ENCODE data around the gene NOC2L.

NOC2L gene

GRCh38 chr1:975896-976683 lies 17.0 kb upstream of the NOC2L start:
- in situ Hi-C loops (cut with MboI; ENCODE audit: low sequenced_read_pairs) = no loop called here

DNA sequence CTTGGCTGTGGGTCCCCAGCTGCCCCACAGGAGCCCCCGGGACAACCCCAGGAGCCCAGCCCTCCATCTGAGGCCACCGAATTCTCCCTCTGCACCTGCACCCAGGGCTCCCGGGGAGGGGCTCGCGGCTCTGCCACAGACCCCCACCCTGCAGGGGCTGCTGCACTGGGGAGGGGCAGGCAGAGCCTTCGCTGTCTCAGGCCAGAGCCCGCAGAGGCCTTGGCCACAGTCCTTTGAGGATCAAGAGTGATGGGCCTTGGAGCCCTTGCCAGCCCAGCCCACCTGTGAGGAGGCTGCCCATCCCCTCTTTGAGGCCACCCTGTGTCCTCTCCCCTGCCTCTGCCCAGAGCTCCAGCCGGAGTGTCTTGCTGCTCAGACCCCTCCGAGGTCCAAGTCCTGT lies 16.3 kb upstream of the NOC2L start:
- in situ Hi-C loops (cut with MboI; ENCODE audit: low sequenced_read_pairs) = no loop called here

- in situ Hi-C loops (cut with MboI; ENCODE audit: low sequenced_read_pairs) = no loop called here
Measured at GRCh38 chr1:974687-975328, 15.8 kb upstream of the NOC2L start.

DNA sequence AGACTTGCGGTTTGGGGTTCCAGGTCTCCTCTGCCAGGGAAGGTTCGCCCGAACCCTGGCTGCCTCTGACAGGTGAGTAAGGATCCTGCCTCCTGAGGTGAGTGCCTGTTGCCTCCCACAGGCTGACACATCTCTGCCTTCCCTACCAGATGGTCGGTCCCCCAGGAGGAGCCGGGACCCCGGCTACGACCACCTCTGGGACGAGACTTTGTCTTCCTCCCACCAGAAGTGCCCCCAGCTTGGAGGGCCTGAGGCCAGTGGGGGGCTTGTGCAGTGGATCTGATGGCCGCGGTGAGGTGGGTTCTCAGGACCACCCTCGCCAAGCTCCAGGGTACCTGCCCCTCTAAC lies 15.2 kb upstream of the NOC2L start:
- in situ Hi-C loops (cut with MboI; ENCODE audit: low sequenced_read_pairs) = no loop called here

DNA sequence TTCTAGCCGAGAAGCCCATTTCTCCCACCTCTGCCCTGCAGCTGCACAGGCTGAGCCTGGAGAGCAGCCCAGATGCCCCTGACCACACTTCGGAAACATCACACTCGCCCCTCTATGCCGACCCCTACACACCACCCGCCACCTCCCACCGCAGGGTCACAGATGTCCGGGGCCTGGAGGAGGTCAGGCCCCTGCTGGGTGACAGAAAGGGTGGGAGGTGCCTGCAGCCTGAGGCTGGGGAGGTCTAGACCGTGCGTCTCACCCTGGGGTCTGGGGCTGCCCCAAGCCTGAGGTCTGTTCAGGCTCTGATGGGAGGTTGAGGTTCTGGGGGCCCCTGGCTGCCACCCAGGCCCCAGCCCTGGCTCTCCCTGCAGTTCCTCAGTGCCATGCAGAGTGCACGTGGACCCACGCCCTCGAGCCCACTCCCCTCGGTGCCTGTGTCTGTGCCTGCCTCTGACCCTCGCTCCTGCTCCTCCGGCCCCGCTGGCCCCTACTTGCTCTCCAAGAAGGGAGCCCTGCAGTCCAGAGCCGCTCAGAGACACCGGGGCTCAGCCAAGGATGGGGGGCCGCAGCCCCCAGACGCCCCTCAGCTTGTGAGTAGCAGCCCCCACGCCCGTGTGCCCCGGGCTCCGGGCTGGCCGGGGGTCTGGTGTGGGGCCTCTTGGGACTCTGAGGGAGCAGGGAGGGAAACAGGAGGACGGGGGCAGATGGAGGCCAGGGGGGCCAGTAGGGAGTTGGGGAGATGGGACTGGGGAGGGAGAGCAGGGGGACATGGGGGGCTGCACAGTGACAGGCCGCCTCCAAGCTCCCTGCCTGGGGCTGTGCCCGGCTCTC lies 14.6 kb upstream of the NOC2L start:
- in situ Hi-C loops (cut with MboI; ENCODE audit: low sequenced_read_pairs) = no loop called here

GRCh38 chr1:972726-973458 lies 13.8 kb upstream of the NOC2L start:
- in situ Hi-C loops (cut with MboI; ENCODE audit: low sequenced_read_pairs) = no loop called here

DNA sequence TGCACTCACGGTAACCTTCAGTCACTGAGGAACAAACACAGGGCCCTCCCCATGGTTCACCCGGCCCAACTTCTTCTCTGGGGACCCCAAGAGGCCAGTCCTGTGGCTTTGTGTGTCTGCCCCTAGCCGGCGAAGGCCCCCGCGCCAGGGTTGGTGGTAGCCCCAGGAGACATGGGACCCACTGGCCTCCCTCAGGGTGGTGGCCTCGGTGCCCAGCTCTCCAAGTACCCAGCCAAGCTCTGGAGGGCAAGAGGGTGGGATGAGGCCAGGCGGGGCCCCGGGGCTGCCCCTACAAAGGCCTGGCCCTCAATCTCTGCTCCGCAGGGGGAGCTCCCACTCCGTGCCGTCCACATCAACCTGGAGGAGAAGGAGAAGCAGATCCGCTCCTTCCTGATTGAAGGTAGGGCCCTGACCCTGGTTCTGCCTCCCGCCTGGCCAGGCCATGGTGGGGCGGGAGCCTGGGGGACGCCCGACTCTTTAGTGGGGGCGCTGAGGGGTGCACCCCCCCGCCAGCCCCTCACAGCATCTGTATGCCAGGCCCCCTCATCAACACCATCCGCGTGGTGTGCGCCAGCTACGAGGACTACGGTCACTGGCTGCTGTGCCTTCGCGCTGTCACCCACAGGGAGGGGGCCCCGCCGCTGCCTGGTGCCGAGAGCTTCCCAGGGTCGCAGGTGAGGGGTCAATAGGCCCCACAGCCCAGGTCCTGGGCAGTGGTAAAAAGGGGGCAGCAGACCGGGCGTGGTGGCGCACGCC lies 12.9 kb upstream of the NOC2L start:
- in situ Hi-C loops (cut with MboI; ENCODE audit: low sequenced_read_pairs) = no loop called here

- in situ Hi-C loops (cut with MboI; ENCODE audit: low sequenced_read_pairs) = no loop called here
Measured at GRCh38 chr1:970973-971730, 12.1 kb upstream of the NOC2L start.

GRCh38 chr1:970242-970972 lies 11.4 kb upstream of the NOC2L start:
- in situ Hi-C loops (cut with MboI; ENCODE audit: low sequenced_read_pairs) = no loop called here

DNA sequence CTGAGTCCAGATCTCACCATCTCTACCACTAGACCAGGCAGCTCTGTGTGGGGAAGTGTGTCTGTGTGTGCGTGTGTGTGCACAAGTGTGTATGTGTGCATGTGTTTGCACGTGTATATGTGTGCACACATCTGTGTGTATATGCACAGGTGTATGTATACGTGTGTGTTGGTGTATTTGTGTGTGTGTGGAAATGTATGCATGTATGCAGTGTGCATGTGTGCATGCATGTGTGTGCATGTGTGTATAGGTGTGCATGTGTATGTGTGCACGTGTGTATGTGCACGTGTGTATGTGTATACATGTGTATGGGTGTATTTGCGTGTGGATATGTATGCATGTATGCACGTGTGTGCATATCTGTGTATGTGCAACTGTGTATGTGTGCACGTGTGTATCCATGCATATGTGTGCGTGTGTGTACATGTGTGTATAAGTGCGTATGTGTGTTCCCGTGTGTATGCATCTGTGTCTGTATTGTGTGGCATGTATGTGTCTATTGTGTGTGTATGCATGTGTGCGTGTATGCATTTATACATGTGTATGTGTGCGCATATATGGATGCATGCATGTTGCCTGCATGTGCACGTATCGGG lies 10.3 kb upstream of the NOC2L start:
- in situ Hi-C loops (cut with MboI; ENCODE audit: low sequenced_read_pairs) = no loop called here

- in situ Hi-C loops (cut with MboI; ENCODE audit: low sequenced_read_pairs) = no loop called here
Measured at GRCh38 chr1:967466-968343, 8.6 kb upstream of the NOC2L start.

- in situ Hi-C loops (cut with MboI; ENCODE audit: low sequenced_read_pairs) = no loop called here
Measured at GRCh38 chr1:966704-967300, 7.7 kb upstream of the NOC2L start.

DNA sequence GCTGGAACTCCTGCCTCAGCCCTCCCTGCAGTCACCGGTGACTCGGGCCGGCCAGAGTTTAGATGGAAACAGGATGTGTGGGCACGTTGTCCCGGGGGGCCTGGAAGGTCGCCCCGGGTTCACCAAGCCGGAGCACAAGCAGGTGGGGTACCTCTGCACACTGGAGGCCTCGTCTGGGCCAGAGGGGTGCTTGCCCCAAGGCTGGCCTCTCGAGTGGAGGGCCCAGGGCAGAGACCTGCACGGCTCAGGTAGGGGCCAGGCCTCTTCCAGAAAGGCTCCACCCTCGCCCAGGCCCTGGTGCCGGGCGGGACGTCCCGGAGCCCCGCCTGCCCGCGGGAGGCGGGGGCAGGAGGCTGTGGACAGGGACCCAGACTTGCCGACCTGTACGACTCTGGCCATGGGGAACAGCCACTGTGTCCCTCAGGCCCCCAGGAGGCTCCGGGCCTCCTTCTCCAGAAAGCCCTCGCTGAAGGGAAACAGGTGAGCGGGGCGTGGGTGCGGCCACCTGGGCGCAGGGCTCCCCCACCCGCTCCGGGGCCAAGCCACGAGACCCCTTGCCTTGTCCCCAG lies 7.2 kb upstream of the NOC2L start, which contains the start of gene PLEKHN1:
Gene PLEKHN1, plus strand, starts transcription at position 348 of the 569 bp plus-strand sequence. Its CDS starts 50 bp downstream, at position 398.
- in situ Hi-C loops (cut with MboI; ENCODE audit: low sequenced_read_pairs) = no loop called here

GRCh38 chr1:965526-966134 lies 6.6 kb upstream of the NOC2L start:
- in situ Hi-C loops (cut with MboI; ENCODE audit: low sequenced_read_pairs) = no loop called here

DNA sequence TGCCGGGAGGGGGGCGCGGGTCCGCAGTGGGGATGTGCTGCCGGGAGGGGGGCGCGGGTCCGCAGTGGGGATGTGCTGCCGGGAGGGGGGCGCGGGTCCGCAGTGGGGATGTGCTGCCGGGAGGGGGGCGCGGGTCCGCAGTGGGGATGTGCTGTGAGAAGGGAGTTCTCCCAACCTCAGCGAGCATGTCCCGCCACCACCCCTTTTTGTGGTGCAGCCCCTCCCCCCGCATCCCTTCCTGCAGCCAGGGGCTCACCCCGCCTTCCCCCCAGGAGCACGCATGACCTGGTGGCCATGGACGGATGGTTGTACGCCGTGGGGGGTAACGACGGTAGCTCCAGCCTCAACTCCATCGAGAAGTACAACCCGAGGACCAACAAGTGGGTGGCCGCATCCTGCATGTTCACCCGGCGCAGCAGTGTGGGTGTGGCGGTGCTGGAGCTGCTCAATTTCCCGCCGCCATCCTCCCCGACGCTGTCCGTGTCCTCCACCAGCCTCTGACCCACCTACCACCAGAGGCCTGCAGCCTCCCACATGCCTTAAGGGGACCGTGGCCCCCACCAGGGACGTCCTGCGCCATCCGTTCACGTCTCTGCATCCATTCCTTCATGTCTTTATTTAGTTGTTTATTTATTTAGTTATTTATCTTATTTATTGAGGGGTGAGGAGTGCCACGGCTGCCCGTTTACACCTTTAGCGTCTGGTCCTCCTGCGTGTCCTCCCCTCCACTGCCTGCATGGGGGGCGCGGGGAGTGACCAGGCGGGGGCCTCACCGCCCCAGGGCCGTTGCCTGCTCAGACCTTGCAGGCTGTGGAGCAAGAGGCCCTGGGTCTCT lies 5.9 kb upstream of the NOC2L start:
- in situ Hi-C loops (cut with MboI; ENCODE audit: low sequenced_read_pairs) = no loop called here

Data from HL-60/S4 treated with phorbol 12-myristate 13-acetate at 8.2 ng/mL for 4 days and 3 days (cell line).